ENCODE results near the gene KCNJ9.
"Not testable (repeated sequence)": the region's sequence is repeated elsewhere in the genome, so short reads cannot be mapped to it uniquely, and the experiment has no call there.

Gene KCNJ9

GRCh38 chr1:160103658-160104408, 22.5 kb downstream of the KCNJ9 start:
- no peak for DNase-seq (ENCODE audit: low spot score)

GRCh38 chr1:160104486-160104885, 23.1 kb downstream of the KCNJ9 start:
- DNase-seq (ENCODE audit: low spot score), result no peak

- DNase-seq (ENCODE audit: low spot score), result no peak
Observed at GRCh38 chr1:160105155-160105554, 23.8 kb downstream of the KCNJ9 start.

- no peak for DNase-seq (ENCODE audit: low spot score)
Observed at GRCh38 chr1:160107512-160107911, 26.2 kb downstream of the KCNJ9 start.

GRCh38 chr1:160108888-160109662, 27.7 kb downstream of the KCNJ9 start:
- DNase-seq (ENCODE audit: low spot score), result peak; percentile 40

DNA sequence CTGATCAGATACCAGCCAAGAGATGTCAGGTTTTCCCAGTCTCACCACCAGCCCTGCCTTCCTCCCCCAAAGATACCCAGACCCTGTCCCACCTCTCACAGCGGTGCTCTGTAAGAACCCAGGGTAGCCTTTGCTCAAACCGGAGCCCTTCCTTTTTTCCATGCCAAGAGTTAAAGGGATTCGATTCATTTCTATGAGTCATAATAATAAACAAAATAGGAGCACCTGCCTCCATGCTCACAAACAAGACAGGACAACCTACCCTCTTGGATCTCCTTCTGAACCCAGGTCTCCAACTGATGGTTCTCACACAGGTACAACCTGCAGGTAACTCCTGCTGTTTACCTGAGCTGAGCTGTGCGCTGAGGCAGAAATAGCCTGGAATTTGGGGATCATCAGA, 28.3 kb downstream of the KCNJ9 start:
- DNase-seq (ENCODE audit: low spot score), result no peak

DNA sequence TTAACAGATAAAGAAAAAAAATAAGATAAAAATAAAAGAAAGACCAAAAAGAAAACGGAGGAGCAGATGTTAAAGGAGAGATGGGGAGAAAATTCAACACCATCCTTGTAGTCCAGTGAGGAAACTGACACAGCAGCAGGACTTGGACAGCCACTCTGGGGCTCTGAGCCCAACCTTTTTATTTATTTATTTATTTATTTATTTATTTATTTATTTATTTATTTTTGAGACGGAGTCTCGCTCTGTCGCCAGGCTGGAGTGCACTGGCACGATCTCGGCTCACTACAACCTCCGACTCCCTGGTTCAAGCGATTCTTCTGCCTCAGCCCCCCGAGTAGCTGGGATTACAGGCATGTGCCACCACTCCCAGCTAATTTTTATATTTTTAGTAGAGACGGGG, 30.1 kb downstream of the KCNJ9 start:
- DNase-seq (ENCODE audit: low spot score), result not testable (repeated sequence)

DNA sequence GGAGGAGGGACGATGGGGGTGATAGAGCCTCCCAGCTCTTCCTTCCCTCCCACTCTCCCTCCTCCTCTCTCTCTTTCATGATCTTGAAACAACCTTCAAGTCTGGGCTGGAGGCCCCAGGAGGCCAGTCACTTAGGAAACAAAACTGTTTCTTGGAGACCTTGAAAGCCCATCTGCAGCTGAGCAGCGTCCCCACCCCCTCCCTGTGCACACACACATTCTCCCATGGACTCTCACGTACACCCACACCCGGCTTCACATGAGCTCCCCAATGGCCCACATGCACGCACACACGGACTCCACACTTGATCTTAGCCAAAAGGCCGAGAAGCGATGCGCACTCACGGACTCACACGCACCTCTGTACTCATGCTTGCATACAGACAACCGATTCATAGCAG, 31.0 kb downstream of the KCNJ9 start:
- DNase-seq (ENCODE audit: low spot score), result no peak

DNA sequence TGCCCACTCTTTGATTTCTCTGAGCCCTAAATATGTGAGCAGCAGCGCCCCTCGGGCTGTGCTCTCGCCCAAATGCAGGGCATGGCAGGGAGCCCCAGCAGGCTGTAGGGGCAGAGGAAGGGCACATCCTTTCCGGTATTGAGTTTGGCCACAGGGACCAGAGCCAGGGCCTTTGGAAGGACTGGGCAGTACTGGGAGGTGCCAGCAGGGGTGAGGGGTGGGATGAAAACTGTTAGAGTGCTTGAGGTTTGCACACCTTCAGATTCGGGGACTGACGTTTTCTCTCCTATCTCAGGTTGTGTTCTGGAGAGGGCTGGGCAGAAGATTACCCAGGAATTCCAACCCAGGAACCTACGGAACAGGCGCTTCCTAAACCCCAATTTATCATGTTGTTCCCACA, 32.1 kb downstream of the KCNJ9 start:
- DNase-seq (ENCODE audit: low spot score), result no peak

GRCh38 chr1:160114085-160114484, 32.7 kb downstream of the KCNJ9 start:
- DNase-seq (ENCODE audit: low spot score), result no peak

DNA sequence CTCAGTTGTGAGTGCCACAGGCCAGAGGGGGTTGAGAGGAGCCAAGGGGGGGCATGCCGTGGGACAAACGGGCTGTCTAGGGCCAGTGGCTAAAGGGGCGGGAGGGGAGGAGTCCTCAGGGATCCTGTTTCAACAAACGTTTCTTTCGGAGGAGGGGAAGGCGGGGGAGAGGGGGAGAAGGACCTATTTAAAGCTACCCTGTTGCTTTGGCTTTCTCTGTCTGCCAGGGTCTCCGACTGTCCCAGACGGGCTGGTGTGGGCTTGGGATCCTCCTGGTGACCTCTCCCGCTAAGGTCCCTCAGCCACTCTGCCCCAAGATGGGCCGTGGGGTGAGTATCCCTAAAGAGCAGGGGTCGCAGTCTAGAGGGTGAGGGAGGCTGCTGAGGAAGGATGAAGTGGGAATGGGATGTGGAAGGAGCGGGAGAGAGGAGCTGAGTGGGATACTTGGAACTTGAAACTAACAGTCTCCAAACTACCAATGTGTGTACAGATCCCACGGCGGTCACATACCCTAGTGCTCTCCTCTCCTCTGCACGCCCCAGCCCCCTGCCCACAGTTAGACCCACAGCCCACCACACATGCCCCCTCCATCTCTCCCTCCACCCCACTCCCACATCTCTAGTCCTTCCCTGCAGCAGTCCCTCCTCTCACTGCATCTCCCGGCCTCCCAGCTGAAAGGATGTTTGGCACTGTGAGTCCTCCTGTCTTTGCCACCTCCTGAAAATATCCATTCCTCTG, 34.4 kb downstream of the KCNJ9 start, which contains the start of gene ATP1A2:
ATP1A2 (plus strand) TSS at position 215 of the 738 bp plus-strand sequence; CDS start at position 318, 103 bp downstream.
- no peak for DNase-seq (ENCODE audit: low spot score)

GRCh38 chr1:160116283-160117147, 35.2 kb downstream of the KCNJ9 start:
- DNase-seq (ENCODE audit: low spot score), result peak; percentile 52

- DNase-seq (ENCODE audit: low spot score), result no peak
Observed at GRCh38 chr1:160117300-160117699, 36.0 kb downstream of the KCNJ9 start.

GRCh38 chr1:160117709-160118183, 36.4 kb downstream of the KCNJ9 start:
- DNase-seq (ENCODE audit: low spot score), result no peak

DNA sequence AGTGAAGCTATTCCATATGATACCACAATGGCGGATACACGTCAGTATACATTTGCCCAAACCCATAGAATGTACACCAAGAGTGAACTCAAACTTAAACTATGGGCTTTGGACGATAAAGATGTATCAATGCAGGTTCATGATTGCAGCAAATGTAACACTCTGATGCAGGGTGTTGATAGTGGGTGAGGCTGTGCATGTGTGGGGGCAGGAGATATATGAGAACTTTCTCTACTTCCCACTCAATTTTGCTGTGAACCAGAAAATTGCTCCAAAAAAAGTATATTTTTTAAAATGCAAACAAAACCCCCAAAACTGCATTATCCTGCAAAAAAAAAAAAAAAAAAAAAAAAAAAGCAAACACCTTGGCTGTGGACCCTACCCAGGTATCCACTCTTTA, 37.6 kb downstream of the KCNJ9 start:
- no peak for DNase-seq (ENCODE audit: low spot score)

GRCh38 chr1:160120797-160121196, 39.5 kb downstream of the KCNJ9 start:
- no peak for DNase-seq (ENCODE audit: low spot score)

DNA sequence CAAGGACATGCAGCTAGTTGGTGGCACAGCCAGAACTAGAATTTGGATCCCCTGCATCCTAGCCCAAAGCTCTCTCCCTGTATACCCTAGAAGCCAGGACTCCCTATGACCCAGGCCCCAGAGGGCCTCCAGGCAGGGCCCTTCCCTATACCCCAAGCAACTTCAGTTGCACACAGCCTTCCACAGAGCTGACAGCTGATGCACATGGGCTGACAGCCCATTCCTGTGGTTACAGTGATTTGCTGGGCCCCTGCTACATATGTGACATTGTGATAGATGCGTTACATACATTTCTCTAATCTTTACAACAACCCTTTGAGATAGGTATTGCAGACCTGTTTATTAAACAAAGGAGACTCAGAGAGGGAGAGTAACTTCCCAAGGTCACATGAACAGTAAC, 40.0 kb downstream of the KCNJ9 start:
- DNase-seq (ENCODE audit: low spot score), result no peak

GRCh38 chr1:160122978-160123495, 41.7 kb downstream of the KCNJ9 start:
- DNase-seq (ENCODE audit: low spot score), result no peak

- no peak for DNase-seq (ENCODE audit: low spot score)
Observed at GRCh38 chr1:160123726-160124125, 42.4 kb downstream of the KCNJ9 start.

- DNase-seq (ENCODE audit: low spot score), result peak; percentile 99
Observed at GRCh38 chr1:160124705-160125478, 43.6 kb downstream of the KCNJ9 start.
